ENCODE measurements around the gene ABCC9.
"Not testable (repeated sequence)": the region's sequence is repeated elsewhere in the genome, so short reads cannot be mapped to it uniquely, and the experiment has no call there.

Gene ABCC9

DNA sequence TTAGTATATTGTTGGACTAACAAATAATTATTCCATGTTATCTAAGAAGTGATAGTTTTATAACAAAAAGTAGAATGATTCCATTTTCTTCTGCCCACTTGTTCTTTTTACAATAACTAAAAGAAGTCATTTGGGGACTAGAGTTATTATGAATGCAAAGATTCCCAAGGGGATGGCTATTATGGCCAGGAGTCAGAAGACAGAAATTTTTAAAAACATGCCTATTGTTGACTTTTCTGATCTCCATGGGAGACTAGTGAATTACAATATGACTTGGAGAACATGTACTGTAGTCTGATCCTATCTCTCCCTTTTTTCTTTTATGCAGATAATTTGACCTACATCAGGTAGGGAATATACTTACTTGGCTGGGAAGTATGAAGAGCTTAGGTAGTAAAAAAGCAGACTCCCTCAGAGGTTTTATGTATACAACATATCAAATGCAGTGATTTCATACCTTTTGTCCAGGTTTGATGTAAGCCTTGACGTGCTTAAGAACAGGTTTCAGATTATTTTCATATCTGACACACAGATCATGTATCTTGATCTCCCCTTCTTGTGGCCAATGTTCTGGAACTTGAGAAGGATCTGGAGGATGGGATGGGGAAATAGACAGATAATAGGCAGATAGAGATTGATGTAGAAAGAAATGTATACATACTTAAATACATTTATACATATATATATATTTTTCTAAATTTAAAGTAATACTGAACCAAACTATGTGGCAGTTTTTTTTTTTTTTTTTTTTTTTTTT is 125.7 kb downstream of the ABCC9 start:
- no peak for DNase-seq (ENCODE audit: low spot score)

DNA sequence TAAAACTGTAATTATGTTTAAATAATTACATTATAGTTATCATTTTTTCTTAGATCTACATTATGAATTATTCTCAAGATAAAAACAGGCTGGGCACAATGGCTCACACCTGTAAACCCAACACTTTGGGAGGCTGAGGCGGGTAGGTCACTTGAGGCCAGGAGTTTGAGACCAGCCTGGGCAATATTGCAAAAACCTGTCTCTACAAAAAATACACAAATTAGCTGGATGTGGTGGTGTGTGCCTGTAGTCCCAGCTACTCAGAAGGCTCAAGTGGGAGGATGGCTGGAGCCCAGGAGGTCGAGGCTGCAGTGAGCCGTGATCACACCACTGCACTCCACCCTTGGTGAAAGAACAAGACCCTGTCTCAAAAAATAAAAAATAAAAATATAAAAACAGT is 126.4 kb downstream of the ABCC9 start:
- no peak for DNase-seq (ENCODE audit: low spot score)

DNA sequence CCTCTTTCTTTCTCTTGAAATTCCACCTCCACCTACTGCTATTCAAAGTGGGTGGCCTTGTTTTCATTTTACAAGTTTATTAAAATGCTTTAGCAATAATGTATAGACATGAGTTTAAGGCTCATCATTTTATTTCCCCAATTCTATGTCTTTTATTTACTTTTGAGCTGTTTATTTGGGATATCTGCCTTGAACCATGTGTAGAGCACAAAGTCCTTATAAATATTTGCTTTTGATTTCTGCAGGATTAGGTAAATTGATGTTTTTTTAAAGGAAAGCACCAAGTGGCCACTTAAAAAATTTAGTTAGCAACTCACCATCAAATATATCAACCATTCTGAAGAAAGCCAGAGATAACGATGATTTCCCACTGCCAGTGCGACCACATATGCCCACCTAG is 126.9 kb downstream of the ABCC9 start:
- no peak for DNase-seq (ENCODE audit: low spot score)

DNA sequence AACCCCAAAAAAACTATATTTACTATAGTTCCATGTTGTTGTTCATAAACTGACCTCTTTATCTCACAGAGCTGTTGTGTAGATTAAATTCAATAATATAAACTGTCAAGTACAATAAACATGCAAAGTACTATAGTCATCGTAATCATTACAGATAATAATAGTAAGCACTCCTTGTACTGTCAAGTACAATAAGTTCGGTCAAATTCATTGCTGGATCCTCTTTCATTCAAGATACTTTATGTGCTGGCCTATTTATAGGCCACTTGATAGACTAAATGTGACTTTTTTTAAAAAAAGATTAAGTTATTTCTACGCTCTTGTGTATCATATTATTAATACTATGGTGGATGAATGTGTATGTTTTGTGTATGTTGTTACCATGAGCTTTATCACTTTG is 127.5 kb downstream of the ABCC9 start:
- no peak for DNase-seq (ENCODE audit: low spot score)

DNA sequence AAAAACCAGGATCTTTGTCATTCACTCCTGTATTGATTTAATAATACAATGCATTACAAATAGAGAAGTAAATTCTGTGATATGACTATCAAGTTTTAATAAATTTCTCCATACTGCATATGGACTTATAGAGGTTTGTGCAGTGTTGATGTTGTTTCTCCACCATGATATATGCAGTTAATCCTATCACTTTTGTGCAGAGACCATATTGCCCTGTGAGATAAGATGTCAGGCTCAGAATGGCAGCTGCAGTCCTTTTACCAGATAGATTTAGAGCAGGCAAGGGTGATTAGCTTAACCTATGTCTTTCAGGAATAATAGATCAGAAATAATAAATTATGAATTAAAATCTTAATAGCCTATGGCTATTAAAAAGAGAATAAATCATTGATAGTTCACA is 128.1 kb downstream of the ABCC9 start:
- DNase-seq (ENCODE audit: low spot score): no peak

DNA sequence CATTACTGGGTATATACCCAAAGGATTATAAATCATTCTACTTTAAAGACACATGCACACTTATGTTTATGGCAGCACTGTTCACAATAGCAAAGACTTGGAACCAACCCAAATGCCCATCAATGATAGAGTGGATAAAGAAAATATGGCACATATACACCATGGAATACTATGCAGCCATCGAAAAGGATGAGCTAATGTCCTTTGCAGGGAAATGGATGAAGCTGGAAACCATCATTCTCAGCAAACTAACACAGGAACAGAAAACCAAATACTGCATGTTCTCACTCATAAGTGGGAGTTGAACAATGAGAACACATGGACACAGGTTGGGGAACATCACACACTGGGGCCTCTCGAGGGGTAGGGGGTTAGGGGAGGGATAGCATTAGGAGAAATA is 128.9 kb downstream of the ABCC9 start:
- DNase-seq (ENCODE audit: low spot score): not testable (repeated sequence)

DNA sequence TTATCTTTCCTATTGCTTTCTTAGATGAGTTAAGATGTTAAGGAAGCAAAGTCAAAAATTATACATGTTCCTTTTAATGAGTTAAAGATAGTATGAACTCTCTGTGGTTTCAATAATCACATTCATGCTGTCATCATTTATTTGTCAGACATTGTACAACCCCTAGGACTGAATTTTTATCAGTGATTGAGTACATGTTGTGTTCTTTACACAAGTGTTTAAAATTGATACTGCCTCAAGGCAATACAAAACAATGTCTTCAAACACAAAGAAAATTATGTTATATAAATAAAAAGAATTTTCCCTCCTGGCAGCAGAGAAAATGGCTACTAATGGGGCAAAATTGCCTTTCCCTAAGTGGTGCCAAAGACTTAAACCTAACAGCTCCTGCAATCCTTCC is 132.1 kb downstream of the ABCC9 start:
- DNase-seq (ENCODE audit: low spot score): no peak

DNA sequence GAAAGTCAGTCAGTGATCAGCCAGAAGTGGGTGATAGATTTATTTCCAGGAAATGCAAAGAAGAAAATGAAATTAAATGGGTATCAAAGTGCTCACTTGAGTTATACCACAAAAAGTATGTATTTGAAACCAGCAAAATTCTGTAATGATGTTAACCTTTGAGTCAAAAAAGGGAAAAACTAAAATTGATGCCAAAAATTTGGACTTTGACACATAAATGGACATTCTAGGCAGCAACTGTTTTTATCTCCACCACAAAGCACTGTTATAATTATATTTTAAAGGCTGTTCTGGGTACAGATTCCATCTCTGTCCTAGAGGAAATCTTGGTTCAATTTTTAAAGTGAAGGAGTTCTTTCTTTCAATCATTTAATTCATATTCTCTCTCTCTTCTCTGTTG is 135.0 kb downstream of the ABCC9 start:
- DNase-seq (ENCODE audit: low spot score): no peak

DNA sequence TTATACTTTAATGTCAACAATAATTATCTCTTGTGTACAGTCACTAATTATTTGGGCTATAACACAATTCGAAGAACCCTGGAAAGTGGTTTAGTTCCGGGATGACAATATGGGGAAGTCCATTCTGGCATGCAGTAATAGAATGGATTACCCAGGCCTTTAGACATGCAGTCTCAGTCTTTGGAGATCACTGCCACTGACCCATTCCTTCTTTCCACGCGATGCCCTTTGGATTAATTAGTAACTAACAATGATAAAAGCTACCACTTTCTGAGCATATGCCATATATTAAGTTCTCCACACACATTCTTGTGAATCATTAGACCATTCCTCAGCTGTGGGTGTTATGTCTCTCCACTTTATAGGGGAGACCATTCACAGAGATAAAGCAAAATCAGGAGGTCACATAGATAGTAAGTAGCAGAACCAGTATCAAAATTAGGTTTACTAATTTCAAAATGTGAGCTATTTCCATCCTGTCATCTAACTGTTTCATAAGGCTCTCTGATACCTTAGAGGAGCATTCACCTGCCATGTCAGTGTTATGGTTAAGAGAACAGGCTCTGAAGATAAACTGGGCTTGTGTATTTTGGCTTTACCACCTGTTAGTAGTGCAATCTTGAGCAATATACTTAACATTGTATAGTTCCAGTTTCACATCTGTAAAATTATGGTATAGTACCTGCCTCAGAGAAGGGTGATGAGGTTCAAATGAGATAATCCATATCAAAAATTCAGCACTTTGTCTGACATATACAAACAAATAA is 139.5 kb downstream of the ABCC9 start:
- no peak for DNase-seq (ENCODE audit: low spot score)

DNA sequence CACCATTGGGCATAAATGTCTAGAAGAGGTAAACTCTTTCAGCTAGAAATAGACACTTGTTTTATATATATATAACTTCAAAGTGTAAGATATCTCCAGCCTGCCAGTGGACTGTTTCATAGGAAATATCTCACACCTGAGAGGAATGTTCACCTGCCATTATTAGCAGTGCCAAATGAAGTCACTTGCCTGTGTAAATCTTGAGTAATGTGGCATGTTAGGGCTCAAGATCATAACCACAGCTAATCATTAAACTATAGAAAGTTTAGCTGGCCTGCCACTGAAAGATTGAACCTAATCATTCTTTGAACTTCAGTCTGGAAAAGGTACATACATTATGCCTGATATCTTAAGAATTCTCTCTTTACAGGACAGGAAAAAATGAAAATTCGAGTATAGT is 141.2 kb downstream of the ABCC9 start:
- no peak for DNase-seq (ENCODE audit: low spot score)

DNA sequence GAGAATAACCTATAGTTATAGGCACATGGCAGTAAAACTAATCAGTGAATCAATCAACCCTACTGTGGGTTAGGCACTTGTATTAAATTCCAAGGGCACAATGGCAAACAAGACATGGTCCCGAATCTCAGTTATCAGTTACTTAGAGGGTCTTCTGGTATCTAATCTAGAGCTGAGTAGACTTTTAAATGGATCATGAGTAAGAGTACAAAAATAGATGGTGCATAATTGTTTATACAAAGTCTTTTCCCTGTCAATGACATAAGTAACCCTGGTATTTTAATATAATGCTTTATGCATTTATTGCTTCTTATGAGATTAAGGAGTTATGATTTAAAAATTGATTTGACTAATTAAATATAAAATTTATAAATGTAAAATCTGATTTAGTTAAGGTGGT is 143.7 kb downstream of the ABCC9 start:
- no peak for DNase-seq (ENCODE audit: low spot score)

DNA sequence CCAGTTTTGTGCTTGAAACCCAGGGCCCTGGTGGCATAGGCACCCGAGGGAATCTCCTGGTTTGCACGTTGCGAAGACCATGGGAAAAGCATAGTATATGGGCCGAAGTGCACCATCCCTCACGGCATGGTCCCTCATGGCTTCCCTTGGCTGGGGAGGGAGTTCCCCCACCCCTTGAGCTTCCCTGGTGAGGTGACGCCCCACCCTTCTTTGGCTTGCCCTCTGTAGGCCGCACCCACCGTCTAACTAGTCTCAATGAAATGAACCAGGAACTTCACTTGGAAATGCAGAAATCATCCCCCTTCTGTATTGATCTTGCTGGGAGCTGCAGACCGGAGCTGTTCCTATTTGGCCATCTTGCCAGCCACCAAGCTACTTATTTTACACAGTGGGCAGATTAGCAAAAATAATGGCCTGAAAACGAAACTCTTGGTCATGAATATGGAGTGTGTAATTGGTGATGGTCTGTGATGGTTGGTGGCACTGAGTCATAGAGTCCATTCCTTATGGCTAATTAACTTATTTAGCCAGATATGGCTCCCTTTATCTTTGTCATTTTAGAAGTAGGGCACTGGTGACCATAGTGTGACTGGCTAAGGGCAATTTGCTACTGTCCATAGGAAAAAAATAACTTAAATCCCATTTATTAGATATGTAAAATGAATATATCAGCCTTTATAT is 145.4 kb downstream of the ABCC9 start:
- DNase-seq (ENCODE audit: low spot score): no peak

DNA sequence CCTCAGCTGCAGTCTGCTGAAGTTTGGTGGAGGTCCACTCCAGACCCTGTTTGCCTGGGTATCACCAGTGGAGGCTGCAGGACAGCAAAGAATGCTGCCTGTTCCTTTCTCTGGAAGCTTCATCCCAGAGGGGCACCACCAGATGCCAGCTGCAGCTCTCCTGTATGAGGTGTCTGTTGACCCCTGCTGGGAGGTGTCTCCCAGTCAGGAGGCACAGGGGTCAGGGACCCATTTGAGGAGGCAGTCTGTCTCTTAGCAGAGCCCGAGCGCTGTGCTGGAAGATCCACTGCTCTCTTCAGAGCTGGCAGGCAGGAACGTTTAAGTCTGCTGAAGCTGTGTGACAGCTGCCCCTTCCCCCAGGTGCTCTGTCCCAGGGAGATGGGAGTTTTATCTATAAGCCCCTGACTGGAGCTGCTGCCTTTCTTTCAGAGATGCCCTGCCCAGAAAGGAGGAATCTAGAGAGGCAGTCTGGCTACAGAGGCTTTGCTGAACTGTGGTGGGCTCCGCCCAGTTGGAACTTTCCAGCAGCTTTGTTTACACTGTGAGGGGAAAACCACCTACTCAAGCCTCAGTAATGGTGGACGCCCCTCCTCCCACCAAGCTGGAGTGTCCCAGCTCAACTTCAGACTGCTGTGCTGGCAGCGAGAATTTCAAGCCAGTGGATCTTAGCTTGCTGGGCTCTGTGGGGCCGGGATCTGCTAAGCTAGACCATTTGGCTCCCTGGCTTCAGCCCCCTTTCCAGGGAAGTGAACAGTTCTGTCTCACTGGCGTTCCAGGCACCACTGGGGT is 146.2 kb downstream of the ABCC9 start:
- not testable (repeated sequence) for DNase-seq (ENCODE audit: low spot score)

DNA sequence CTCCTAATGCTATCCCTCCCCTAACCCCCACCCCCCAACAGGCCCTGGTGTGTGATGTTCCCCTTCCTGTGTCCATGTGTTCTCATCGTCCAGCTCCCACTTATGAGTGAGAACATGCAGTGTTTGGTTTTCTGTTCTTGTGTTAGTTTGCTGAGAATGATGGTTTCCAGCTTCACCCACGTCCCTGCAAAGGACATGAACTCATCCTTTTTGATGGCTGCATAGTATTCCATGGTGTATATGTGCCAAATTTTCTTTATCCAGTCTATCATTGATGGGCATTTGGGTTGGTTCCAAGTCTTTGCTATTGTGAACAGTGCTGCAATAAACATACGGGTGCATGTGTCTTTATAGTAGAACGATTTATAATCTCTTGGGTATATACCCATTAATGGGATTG is 151.5 kb downstream of the ABCC9 start:
- not testable (repeated sequence) for DNase-seq (ENCODE audit: low spot score)

DNA sequence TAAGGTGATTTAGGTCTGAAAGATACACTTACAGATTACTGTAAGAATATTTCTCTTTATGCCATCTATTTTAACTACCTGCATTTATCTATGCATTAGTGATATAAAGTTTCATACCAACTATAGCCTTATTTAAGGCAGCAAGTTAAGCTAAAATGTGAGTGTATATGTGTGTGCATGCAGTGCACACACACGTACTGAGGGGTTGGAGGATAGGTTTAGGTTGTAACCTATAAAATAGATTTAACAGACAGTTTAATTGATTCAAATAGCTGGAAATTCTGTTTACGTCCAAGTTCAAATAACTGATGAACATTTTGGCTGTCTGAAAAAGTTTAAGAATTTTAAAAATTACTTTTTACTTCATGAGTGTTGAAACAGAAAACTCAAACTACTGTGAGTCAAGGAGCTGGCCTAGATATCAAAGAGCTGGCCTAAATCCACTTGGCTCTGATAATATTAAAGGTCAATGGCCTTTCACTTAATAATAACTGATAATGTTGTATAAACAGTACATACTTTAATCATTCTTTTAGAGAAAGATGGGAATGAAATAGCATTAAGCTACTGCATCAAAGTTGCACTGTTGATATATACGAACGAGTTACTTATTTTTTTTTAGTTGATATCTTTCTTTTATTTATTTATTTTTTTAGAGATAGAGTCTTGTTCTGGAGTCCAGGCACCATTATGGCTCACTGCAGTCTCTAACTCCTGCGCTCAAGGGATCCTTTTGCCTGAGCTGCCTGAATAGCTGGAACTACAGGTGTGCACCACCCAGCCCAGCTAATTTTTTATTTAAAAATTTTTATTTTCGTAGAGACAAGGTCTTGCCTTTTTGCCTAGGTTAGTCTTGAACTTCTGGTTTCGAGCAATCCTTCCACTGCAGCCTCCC is 152.9 kb downstream of the ABCC9 start:
- DNase-seq (ENCODE audit: low spot score): no peak

DNA sequence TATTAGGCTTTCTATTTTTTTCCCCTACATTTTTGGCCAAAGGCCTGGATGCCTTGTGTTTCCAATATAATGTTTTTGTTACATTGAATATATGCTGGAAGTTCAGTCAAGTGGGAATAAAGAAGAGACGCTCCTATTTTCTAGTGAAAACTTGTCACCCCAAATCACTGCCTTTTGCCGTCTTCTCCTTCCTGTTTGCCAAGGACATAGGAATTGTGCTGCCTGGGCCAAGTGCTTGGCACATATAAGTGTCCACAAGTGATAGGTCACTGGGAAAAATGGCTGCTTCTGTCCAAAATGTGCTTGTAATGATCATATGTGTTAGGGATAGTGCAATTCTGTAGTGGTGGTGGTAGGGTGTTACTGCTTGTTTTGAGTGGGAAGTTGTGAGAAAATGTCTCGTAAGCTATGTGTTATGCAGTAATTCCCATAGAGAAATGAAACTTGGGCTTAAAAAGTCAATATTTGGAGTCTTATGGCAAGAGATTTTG is 155.1 kb downstream of the ABCC9 start:
- DNase-seq (ENCODE audit: low spot score): no peak

DNA sequence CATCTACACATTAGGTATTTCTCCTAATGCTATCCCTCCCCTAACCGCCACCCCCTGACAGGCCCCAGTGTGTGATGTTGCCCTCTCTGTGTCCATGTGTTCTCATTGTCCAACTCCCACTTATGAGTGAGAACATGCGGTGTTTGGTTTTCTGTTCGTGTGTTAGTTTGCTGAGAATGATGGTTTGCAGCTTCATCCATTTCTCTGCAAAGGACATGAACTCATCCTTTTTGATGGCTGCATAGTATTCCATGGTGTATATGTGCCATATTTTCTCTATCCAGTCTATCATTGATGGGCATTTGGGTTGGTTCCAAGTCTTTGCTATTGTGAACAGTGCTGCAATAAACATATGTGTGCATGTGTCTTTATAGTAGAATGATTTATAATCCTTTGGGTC is 158.5 kb downstream of the ABCC9 start:
- DNase-seq (ENCODE audit: low spot score): not testable (repeated sequence)

DNA sequence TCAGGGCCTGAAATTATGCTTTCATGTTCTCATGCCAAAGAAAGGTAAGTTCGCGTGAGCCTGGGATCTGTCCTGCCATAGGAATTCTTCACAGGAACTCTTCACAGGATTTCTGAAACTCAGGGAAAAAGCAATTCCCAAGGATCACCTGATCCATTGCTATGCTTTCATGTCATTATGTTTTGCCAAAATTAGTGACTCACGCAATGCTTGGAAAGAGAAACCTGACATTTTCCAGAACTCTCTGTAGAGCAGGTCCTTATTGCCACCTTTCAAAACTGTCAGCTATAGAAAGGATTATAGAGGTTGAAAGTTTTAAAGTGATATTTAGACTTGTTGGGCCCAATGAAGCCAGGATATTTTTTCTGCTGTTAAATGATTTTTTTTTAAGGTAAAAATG is 160.4 kb downstream of the ABCC9 start:
- no peak for DNase-seq (ENCODE audit: low spot score)

DNA sequence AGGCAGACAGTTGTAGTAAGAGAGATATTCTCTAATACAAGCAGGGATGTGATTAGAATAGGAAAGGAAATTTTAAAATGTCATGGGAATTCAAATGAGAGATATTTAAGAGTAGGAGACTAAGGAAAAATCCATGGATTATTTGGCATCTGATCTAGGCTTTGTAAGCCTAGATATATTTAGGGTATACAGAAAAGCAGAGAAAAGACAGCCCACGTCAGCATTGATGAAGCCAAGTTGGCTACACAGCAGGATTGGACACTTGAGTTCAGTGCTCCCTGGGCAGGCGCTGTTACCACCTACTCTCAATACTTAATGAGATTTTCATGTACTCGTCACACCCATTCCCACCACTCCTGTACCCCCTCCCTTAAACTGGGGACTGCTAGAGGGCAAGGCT is 165.1 kb downstream of the ABCC9 start:
- DNase-seq (ENCODE audit: low spot score): no peak

DNA sequence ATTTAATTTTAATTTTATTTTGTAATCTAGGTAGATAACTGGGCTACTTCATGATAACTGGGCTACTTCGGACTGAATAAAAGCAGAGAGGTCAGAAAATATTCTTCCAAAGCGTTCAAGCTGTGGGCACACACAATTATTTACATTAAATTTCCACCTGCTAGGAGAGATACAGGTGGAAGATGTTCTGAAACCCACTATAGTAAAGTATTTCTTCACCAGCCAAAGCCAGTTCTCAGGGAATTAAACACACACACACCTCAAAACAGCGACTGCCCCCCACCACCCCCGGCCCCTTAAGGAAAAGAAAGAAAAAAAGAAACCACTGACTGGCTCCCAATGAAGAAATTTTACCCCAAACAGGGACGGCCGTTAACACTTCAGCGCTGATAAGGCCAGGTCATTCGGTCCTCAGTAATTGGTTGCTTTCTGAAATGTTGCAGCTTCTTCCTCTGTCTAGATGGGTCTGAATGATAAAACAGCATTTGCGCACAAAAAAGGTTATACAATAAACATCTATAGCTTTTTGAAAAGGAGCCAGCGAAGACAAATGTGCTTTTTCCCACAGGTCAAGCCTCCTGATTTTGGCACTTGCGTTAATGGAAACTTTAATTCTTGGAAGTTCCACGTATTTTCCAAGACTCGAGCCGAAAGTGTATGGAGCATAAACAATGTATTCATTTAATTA is 165.9 kb downstream of the ABCC9 start:
- DNase-seq (ENCODE audit: low spot score): no peak
